Panc1 (cell line): ENCODE results near the gene ARHGEF6. TPM values are rescaled to one million over a fixed set of nuclear protein-coding genes. Genes with fewer than 3 reads are reported as not detected.

ENCODE experiments used
- ATAC-seq: fragments of 200-7000 bp; cut with Tn5 transposase; 2 replicates; pipeline ENCODE4 v1.9.1; 2020; ENCODE audit warnings: mild to moderate bottlenecking, moderate library complexity
- BruUV-seq: library from RNA; stranded (reverse); fragments of 400-500 nt; replicated peaks from 2 replicates; lab custom pipeline; 2021; lab: Mats Ljungman, UMichigan
- CTCF ChIA-PET: fragments of 300-600 bp; sonication (Branson Sonifier 250); formaldehyde crosslinking; loops from one replicate; lab custom pipeline; 2022; ENCODE audit warnings: antibody characterized with exemption; lab: Charles Lee
- POLR2A ChIA-PET: fragments of 300-600 bp; sonication (Branson Sonifier 250); formaldehyde crosslinking; loops from one replicate; lab custom pipeline; 2022; ENCODE audit warnings: antibody characterized with exemption; lab: Charles Lee
- DNase-seq: peaks from one replicate; pipeline ENCODE4 v3.0.0-alpha.2; 2010; ENCODE audit warnings: low read depth, low spot score
- H3K27ac ChIP-seq: 2 replicates; pipeline ENCODE4 v1.5.1; 2011; ENCODE audit warnings: mild to moderate bottlenecking, low read length, inconsistent platforms
- H3K27me3 ChIP-seq: fragments of 200-500 bp; sonication (Bioruptor generic); 2 replicates; pipeline ENCODE4 v1.6.0; 2014; ENCODE audit warnings: low read length, inconsistent platforms; ENCODE audit not compliant: control insufficient read depth, insufficient read depth
- H3K36me3 ChIP-seq: fragments of 200-500 bp; sonication (Bioruptor generic); 2 replicates; pipeline ENCODE4 v1.5.1; 2014; ENCODE audit warnings: inconsistent platforms, mild to moderate bottlenecking, low read length, moderate library complexity; ENCODE audit not compliant: control insufficient read depth, insufficient read depth
- H3K4me1 ChIP-seq: 2 replicates; pipeline ENCODE4 v1.5.1; 2011; ENCODE audit warnings: inconsistent platforms, mild to moderate bottlenecking, low read length, moderate library complexity; ENCODE audit not compliant: control insufficient read depth, insufficient read depth
- H3K4me3 ChIP-seq, 2 experiments: 2 replicates each; pipeline ENCODE4 v1.5.1; 2011 to 2012; ENCODE audit warnings: low read depth in 2 of 2, low read length in 2 of 2, mild to moderate bottlenecking in 2 of 2, inconsistent platforms in 1 of 2, moderate library complexity in 1 of 2
- H3K9me3 ChIP-seq: fragments of 200-500 bp; sonication (Bioruptor generic); 2 replicates; pipeline ENCODE4 v1.5.1; 2014; ENCODE audit warnings: low read depth, mild to moderate bottlenecking, inconsistent platforms, low read length, moderate library complexity; ENCODE audit not compliant: control insufficient read depth, insufficient read depth
- CTCF ChIP-seq: fragments of 450-650 bp; IDR thresholded peaks from 2 replicates; pipeline ENCODE4 v1.5.1; 2017; ENCODE audit warnings: mild to moderate bottlenecking
- POLR2AphosphoS5 ChIP-seq: IDR thresholded peaks from 2 replicates; pipeline ENCODE4 v1.6.1; 2012; ENCODE audit warnings: mild to moderate bottlenecking, low read depth, low read length, moderate library complexity
- REST ChIP-seq, 2 experiments: IDR thresholded peaks; 2 replicates each; pipeline ENCODE4 v1.6.1; 2011 to 2012; ENCODE audit warnings: low read depth in 2 of 2, control low read depth in 1 of 2, low read length in 1 of 2, mild to moderate bottlenecking in 1 of 2, moderate library complexity in 1 of 2; ENCODE audit not compliant: insufficient read depth in 1 of 2
- SIN3A ChIP-seq: IDR thresholded peaks from 2 replicates; pipeline ENCODE4 v1.6.1; 2012; ENCODE audit warnings: low read depth, mild to moderate bottlenecking, low read length, moderate library complexity, borderline replicate concordance; ENCODE audit not compliant: insufficient read depth
- TCF7L2 ChIP-seq: IDR thresholded peaks from 2 replicates; pipeline ENCODE4 v1.6.1; 2011; ENCODE audit warnings: mild to moderate bottlenecking, low read depth, low read length, inconsistent platforms
- in situ Hi-C: cut with HindIII; loops from 2 replicates; pipeline ENCODE4 v1.10.0; 2016; ENCODE audit warnings: low sequenced_read_pairs, low pct_unique_long_range_greater_than_20kb
- intact Hi-C: fragments of 100-400 bp; cut with micrococcal nuclease; formaldehyde crosslinking; loops from one replicate; pipeline ENCODE4 v1.10.0; 2022; ENCODE audit not compliant: unreplicated experiment
- total RNA-seq: library from RNA; stranded (reverse); gene quantifications from one replicate; pipeline ENCODE4 v1.2.1, GENCODE V29; 2021; ENCODE audit not compliant: unreplicated experiment

ARHGEF6 gene
- total RNA-seq, 1 experiment from 2014 or later, result 35.5 TPM

- Histone ChIP-seq H3K27me3 (no peaks in the 10 kb centered on the region), H3K9me3 (no peaks in the 10 kb centered on the region), H3K36me3 (no peaks in the 10 kb centered on the region; the same call in 1 of the 2 replicates), H3K4me1 (no peaks in the 10 kb centered on the region), H3K4me3 (no peak overlapping the region), H3K27ac (no peak overlapping the region)
- intact Hi-C loops, result no loop called here
- no TSS peak for BruUV-seq
- CTCF ChIA-PET, result no interaction called here
- in situ Hi-C loops, result no loop called here
- DNase-seq (no peak), ATAC-seq (no peak)
- POLR2A ChIA-PET, result no interaction called here
- TF ChIP-seq CTCF (no peak), SIN3A (no peak), REST (IDR thresholded peaks at IDR 0.05; ENCODE audit: insufficient read depth in 1 of 2, low read depth in 2 of 2, low read length in 1 of 2) (no peak), TCF7L2 (no peak), POLR2AphosphoS5 (no peak)
These were observed 34.4 kb upstream of the ARHGEF6 start for GRCh38 chrX:136814847-136815750.

DNA sequence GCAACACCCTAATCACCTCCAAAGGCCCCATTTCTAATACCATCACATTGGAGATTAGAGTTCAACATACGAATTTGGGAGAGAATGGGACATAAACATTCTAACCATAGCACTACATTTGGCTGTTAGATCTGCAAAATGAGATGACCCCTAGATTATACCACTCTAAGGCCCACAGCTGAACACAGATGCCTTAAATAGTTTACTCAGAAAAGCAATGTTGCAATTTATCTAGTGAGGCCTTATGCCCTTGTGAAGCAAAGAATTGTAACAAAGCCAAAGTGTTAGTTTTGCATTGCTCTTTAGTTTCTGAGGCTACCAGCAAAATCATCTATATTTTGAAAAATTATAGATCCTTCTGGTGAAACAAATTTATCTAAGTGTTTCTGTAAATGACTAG lies 31.6 kb upstream of the ARHGEF6 start:
- no peaks in the 10 kb centered on the region for H3K9me3 ChIP-seq
- in situ Hi-C loops (no loop called here), intact Hi-C loops (no loop called here)
- H3K36me3 ChIP-seq, result no peaks in the 10 kb centered on the region; the same call in 1 of the 2 replicates
- POLR2A ChIA-PET, result no interaction called here
- no peak overlapping the region for H3K27ac ChIP-seq
- no peak overlapping the region for H3K4me3 ChIP-seq
- no peak for ATAC-seq
- CTCF ChIA-PET, result interaction anchor here (0.5 kb wide), 1 partner anchor 66 kb away, joined by 4 read pairs; no protein-coding TSS in a partner anchor
- BruUV-seq, result no TSS peak
- no peak for DNase-seq
- H3K4me1 ChIP-seq, result no peaks in the 10 kb centered on the region
- TF ChIP-seq TCF7L2, result no peak
- TF ChIP-seq REST (IDR thresholded peaks at IDR 0.05; ENCODE audit: insufficient read depth in 1 of 2, low read depth in 2 of 2, low read length in 1 of 2), result no peak
- no peak for TF ChIP-seq CTCF
- no peak for TF ChIP-seq SIN3A
- TF ChIP-seq POLR2AphosphoS5, result no peak
- H3K27me3 ChIP-seq, result no peaks in the 10 kb centered on the region
